ENCODE data around the gene DNAH7.

DNA sequence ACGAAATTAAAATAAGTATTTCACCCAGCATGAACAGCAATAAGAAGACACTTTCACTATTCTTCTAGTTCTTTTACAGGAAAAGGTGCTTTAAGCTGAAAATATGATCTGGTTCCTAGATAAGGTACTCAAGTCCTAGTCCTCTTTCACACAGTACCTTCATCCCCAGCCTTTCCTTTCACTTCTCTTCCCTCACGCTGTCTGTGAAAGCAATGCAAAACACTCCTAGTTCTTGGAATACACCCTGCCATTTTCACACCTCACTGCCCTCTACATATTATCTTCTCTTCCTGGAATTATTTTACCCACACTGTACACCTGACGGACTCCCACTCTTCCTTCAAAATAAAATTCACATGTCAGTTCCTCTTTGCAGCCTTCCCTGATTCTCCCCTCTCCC is 82.9 kb downstream of the DNAH7 start:
- TF ChIP-seq YY1 (IDR thresholded peaks at IDR 0.05; ENCODE audit: insufficient read depth, insufficient read length) = no peak
- no peak for TF ChIP-seq ZNF274 (IDR thresholded peaks at IDR 0.05; ENCODE audit: low read depth, low read length)
- no peak for TF ChIP-seq SUZ12 (IDR thresholded peaks at IDR 0.05; ENCODE audit: extremely low read depth, insufficient read depth, insufficient read length)

Measured in NT2/D1 (cell line).